Activated CD8-positive, alpha-beta memory T cell treated with anti-CD3 and anti-CD28 coated beads, Interleukin-2, amount 50 U/mL, for 1 hour (primary cell): Measurements from ENCODE around the gene CSMD2.

Experiments
- DNase-seq: peaks from one replicate; pipeline ENCODE4 v3.0.0-alpha.2; 2020; ENCODE audit errors: extremely low read depth

Gene CSMD2

GRCh38 chr1:33716976-33717688 is 447.9 kb downstream of the CSMD2 start:
- no peak for DNase-seq

- no peak for DNase-seq
Measured at GRCh38 chr1:33715195-33715811, 449.7 kb downstream of the CSMD2 start.

- DNase-seq, result no peak
Measured at GRCh38 chr1:33714421-33714820, 450.6 kb downstream of the CSMD2 start.

- no peak for DNase-seq
Measured at GRCh38 chr1:33713058-33713877, 451.8 kb downstream of the CSMD2 start.

GRCh38 chr1:33712186-33712585 is 452.8 kb downstream of the CSMD2 start:
- DNase-seq, result no peak

GRCh38 chr1:33711511-33711910 is 453.5 kb downstream of the CSMD2 start:
- no peak for DNase-seq

GRCh38 chr1:33710967-33711366 is 454.1 kb downstream of the CSMD2 start:
- no peak for DNase-seq

GRCh38 chr1:33709783-33710718 is 455.0 kb downstream of the CSMD2 start:
- no peak for DNase-seq

GRCh38 chr1:33709174-33709782 is 455.8 kb downstream of the CSMD2 start:
- DNase-seq, result no peak

- DNase-seq, result no peak
Measured at GRCh38 chr1:33706634-33707255, 458.3 kb downstream of the CSMD2 start.

GRCh38 chr1:33703464-33703863 is 461.6 kb downstream of the CSMD2 start:
- no peak for DNase-seq

- no peak for DNase-seq
Measured at GRCh38 chr1:33698361-33699035, 466.5 kb downstream of the CSMD2 start.

- DNase-seq, result no peak
Measured at GRCh38 chr1:33697816-33698215, 467.2 kb downstream of the CSMD2 start.

GRCh38 chr1:33696962-33697361 is 468.1 kb downstream of the CSMD2 start:
- DNase-seq, result no peak

GRCh38 chr1:33696311-33696710 is 468.7 kb downstream of the CSMD2 start:
- no peak for DNase-seq

GRCh38 chr1:33692206-33693188 is 472.5 kb downstream of the CSMD2 start:
- DNase-seq, result no peak

GRCh38 chr1:33687000-33687399 is 478.0 kb downstream of the CSMD2 start:
- DNase-seq, result no peak

GRCh38 chr1:33686551-33686950 is 478.5 kb downstream of the CSMD2 start:
- DNase-seq, result no peak

GRCh38 chr1:33685256-33685655 is 479.8 kb downstream of the CSMD2 start:
- DNase-seq, result no peak
